ENCODE measurements around the gene TRIM3.

The TRIM3 gene

DNA sequence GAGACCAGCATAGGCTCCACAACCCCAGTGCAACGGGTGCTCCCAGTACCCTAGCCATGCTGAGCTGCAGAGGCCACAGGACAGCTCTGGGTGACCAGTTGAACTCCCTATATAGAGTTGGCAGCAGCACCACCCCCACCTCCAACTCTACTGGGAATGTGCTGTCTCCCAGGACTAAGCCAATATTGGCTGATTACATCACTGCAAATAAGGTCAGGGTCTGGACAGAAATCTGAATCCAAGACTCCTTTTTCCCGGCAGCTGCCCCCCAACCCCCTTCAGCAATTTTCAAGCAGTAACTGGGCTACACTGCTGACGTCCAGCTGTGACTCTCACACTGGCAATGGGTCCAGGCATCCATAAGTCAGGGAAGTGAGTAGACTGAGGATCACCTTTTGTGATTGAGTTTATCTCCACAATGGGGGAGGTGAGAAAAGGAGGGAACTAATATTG lies 32.8 kb downstream of the TRIM3 start, which contains the start of gene HPX:
HPX (minus strand) TSS at position 82 of the 453 bp plus-strand sequence; CDS start at position 58, 24 bp downstream.
- H3K27ac ChIP-seq, result no peak within 1 kb of the TSS
- TF ChIP-seq, protein P1, sequence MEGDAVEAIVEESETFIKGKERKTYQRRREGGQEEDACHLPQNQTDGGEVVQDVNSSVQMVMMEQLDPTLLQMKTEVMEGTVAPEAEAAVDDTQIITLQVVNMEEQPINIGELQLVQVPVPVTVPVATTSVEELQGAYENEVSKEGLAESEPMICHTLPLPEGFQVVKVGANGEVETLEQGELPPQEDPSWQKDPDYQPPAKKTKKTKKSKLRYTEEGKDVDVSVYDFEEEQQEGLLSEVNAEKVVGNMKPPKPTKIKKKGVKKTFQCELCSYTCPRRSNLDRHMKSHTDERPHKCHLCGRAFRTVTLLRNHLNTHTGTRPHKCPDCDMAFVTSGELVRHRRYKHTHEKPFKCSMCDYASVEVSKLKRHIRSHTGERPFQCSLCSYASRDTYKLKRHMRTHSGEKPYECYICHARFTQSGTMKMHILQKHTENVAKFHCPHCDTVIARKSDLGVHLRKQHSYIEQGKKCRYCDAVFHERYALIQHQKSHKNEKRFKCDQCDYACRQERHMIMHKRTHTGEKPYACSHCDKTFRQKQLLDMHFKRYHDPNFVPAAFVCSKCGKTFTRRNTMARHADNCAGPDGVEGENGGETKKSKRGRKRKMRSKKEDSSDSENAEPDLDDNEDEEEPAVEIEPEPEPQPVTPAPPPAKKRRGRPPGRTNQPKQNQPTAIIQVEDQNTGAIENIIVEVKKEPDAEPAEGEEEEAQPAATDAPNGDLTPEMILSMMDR (IDR thresholded peaks at IDR 0.05; ENCODE audit: low read depth, low read length, missing control alignments), result no peak
- H3K4me3 ChIP-seq (ENCODE audit: low read depth, low read length), result no peak within 1 kb of the TSS
- DNase-seq, result no peak
- in situ Hi-C loops (cut with HindIII; ENCODE audit: low pct_ligation_motif_present, low sequenced_read_pairs), result no loop called here
- H3K36me3 ChIP-seq (replicated peaks), result no peaks in the 10 kb centered on the region
- no peaks in the 10 kb centered on the region for H3K27me3 ChIP-seq (replicated peaks)

DNA sequence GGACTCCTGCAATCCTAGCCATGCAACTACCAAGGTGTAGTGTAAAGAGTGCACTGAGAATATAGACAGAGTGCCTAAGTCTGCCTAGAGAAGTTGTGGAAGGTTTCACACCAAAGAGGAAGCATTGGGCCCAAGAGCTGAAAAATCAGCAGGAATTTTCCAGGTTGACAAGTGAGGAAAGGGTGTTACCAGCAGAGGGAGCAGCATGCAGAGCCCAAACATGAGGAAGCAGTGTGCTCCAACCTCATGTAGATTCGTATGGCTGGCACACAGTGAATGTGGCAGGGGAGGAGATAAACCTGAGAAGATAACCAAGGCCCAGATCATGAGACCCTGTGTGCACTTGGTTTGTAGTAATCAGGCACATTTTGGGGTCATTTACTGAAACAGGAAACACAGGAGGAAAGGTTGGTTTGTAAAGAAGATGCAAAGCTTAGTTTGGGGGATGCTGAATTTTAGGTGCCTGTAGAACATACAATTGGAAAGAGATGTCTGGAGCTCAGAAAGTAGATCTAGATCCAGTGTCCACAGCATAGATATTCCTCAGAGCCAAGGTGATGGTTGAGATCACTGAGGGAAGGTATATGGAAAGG lies 34.7 kb downstream of the TRIM3 start:
- peak; percentile 35 for DNase-seq
- H3K4me3 ChIP-seq (ENCODE audit: low read depth, low read length), result no peak overlapping the region
- no peaks in the 10 kb centered on the region for H3K27me3 ChIP-seq (replicated peaks)
- no peak overlapping the region for H3K27ac ChIP-seq
- TF ChIP-seq, protein P1 (IDR thresholded peaks at IDR 0.05; ENCODE audit: low read depth, low read length, missing control alignments), result peak; percentile 92
- in situ Hi-C loops (cut with HindIII; ENCODE audit: low pct_ligation_motif_present, low sequenced_read_pairs), result no loop called here
- no peaks in the 10 kb centered on the region for H3K36me3 ChIP-seq (replicated peaks)

DNA sequence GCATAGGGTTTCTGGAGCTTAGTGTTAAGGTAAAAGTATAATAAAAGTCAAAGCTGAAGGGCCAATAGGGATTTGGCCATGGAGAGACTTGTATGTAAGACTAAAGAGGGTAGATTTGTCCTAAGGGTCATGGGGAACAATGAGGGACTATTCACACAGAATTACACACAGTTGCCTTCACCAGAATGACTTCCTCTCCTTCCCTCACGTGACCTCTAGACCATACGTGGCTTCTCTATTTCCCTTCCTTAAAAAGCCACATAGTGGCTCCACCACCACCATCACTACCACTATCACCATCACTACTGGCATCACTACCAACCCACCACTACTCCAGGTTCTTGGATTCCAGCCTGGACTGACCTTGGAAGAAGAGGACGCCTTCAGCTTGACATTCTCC lies 35.7 kb downstream of the TRIM3 start:
- DNase-seq, result no peak
- in situ Hi-C loops (cut with HindIII; ENCODE audit: low pct_ligation_motif_present, low sequenced_read_pairs), result no loop called here

DNA sequence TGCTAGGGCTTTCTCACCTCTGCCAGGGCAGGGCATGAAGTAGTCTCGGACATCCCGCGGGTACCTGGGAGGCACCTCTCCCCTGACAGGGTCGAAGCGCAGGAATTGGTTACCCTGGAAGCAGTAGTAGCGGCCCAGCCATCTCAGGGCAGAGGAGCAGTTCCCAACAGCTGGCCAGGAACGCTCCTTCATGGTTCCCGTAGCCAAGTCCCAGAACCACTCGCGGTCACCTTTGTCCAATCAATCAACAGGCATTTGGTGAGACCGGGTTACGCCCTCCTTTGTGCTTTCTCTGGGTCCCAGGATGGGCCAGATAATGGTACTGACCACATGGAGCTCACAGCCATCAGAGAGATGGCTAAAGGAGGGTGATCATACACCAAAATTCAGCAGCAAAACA lies 36.3 kb downstream of the TRIM3 start:
- no peak overlapping the region for H3K4me3 ChIP-seq (ENCODE audit: low read depth, low read length)
- no peaks in the 10 kb centered on the region for H3K27me3 ChIP-seq (replicated peaks)
- in situ Hi-C loops (cut with HindIII; ENCODE audit: low pct_ligation_motif_present, low sequenced_read_pairs), result no loop called here
- no peak overlapping the region for H3K27ac ChIP-seq
- H3K36me3 ChIP-seq (replicated peaks), result no peaks in the 10 kb centered on the region
- no peak for DNase-seq
- TF ChIP-seq, protein P1 (IDR thresholded peaks at IDR 0.05; ENCODE audit: low read depth, low read length, missing control alignments), result no peak

More for the DNA sequence above, 35.7 kb downstream of the TRIM3 start:
- Histone ChIP-seq H3K27ac (no peak overlapping the region), H3K27me3 (replicated peaks) (no peaks in the 10 kb centered on the region), H3K4me3 (ENCODE audit: low read depth, low read length) (no peak overlapping the region), H3K36me3 (replicated peaks) (no peaks in the 10 kb centered on the region)
- TF ChIP-seq, protein P1 (IDR thresholded peaks at IDR 0.05; ENCODE audit: low read depth, low read length, missing control alignments), result no peak

DNA sequence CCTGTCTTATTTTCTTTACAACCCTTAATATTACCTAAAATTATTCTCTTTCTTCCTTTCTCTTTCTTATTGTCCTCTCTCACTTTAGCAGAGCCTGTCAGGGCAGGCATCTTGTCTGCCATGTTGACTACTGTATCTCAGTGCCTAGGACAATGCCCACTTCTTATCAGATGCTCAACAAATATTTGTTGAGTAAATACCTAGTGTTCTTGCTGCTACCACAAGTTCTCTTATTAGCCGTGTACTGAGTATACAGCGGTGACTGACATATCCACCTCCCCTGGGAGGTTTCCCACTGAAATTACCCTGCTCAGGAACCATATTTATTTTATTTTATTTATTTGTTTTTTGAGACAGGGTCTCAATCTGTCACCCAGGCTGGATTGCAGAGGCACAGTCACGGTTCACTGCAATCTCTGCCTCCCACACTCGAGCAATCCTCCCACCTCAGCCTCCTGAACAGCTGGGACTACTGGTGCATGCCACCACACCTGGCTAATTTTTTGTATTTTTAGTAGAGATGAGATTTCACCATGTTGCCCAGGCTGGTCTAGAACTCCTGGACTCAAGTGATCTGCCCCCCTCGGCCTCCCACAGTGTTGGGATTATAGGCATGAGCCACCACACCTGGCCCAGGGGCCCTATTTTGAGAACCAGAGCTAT lies 39.6 kb downstream of the TRIM3 start:
- Histone ChIP-seq H3K4me3 (ENCODE audit: low read depth, low read length) (no peak overlapping the region), H3K27me3 (replicated peaks) (no peaks in the 10 kb centered on the region), H3K27ac (no peak overlapping the region), H3K36me3 (replicated peaks) (no peaks in the 10 kb centered on the region)
- no peak for DNase-seq
- TF ChIP-seq, protein P1 (IDR thresholded peaks at IDR 0.05; ENCODE audit: low read depth, low read length, missing control alignments), result no peak
- in situ Hi-C loops (cut with HindIII; ENCODE audit: low pct_ligation_motif_present, low sequenced_read_pairs), result no loop called here
